Endothelial cell of umbilical vein (primary cell): Measurements from ENCODE around the gene CYP4F3. TPM values are rescaled to one million over a fixed set of nuclear protein-coding genes. Genes with fewer than 3 reads are reported as not detected.

Experiments used
- BruUV-seq: library from RNA; stranded (reverse); fragments of 400-500 nt; replicated peaks from 2 replicates; lab custom pipeline; 2021; lab: Mats Ljungman, UMichigan
- CTCF ChIA-PET: fragments of 300-600, 350-600 bp; sonication (Branson Sonifier 250); formaldehyde crosslinking; loops from one replicate; lab custom pipeline; 2021; ENCODE audit warnings: antibody characterized with exemption, inconsistent platforms; lab: Charles Lee
- POLR2A ChIA-PET: fragments of 300-600, 350-600 bp; sonication (Branson Sonifier 250); formaldehyde crosslinking; loops from one replicate; lab custom pipeline; 2021; ENCODE audit warnings: antibody characterized with exemption, inconsistent platforms; lab: Charles Lee
- DNase-seq: peaks from one replicate; pipeline ENCODE4 v3.0.0-alpha.2; 2011; ENCODE audit warnings: low read depth, low spot score
- FAIRE-seq: peaks from 2 replicates; lab custom pipeline; 2011; peaks lifted over from hg19 to GRCh38; lab: Jason Lieb, UNC
- H2AFZ ChIP-seq: 2 replicates; pipeline ENCODE4 v1.6.0; 2012; ENCODE audit warnings: low read depth, low read length, control low read depth, inconsistent platforms
- H3K27ac ChIP-seq: 2 replicates; pipeline ENCODE4 v1.5.1; 2011; ENCODE audit warnings: low read depth, mild to moderate bottlenecking, control low read depth, low read length, moderate library complexity; ENCODE audit not compliant: insufficient read depth
- H3K27me3 ChIP-seq, 2 experiments: 2 replicates each; pipeline versions ENCODE4 v1.6.0 to v1.6.1; 2011; ENCODE audit warnings: low read length in 2 of 2, mixed read lengths in 1 of 2; ENCODE audit not compliant: control insufficient read depth in 2 of 2, insufficient read depth in 2 of 2
- H3K36me3 ChIP-seq, 2 experiments: 2 replicates in 1 of 2; 3 replicates in 1 of 2; pipeline ENCODE4 v1.5.1; 2011; ENCODE audit warnings: low read length in 2 of 2, mild to moderate bottlenecking in 1 of 2, moderate library complexity in 1 of 2; ENCODE audit not compliant: control insufficient read depth in 2 of 2, insufficient read depth in 2 of 2; ENCODE audit errors: extremely low read depth in 1 of 2
- H3K4me1 ChIP-seq: 3 replicates; pipeline ENCODE4 v1.5.1; 2011; ENCODE audit warnings: mild to moderate bottlenecking, low read length; ENCODE audit not compliant: control insufficient read depth, insufficient read depth; ENCODE audit errors: extremely low read depth
- H3K4me2 ChIP-seq: 2 replicates; pipeline ENCODE4 v1.6.1; 2011; ENCODE audit warnings: low read length, control low read depth, mixed read lengths; ENCODE audit not compliant: insufficient read depth
- H3K4me3 ChIP-seq, 3 experiments: fragments of 200-600 bp in 1 of 3; sonication (generic), shearing (Covaris generic) in 1 of 3; replicated peaks in 1 of 3; 2 replicates each; pipeline ENCODE4 v1.5.1; 2011 to 2016; ENCODE audit warnings: control low read depth in 3 of 3, low read length in 3 of 3, mild to moderate bottlenecking in 2 of 3, inconsistent platforms in 1 of 3, low read depth in 1 of 3, moderate library complexity in 1 of 3; ENCODE audit not compliant: insufficient read depth in 1 of 3
- H3K79me2 ChIP-seq: 2 replicates; pipeline ENCODE4 v1.6.0; 2012; ENCODE audit warnings: low read length, inconsistent platforms; ENCODE audit not compliant: control insufficient read depth, insufficient read depth
- H3K9ac ChIP-seq: replicated peaks from 2 replicates; pipeline ENCODE3; 2011; ENCODE audit warnings: low read length, control low read depth; ENCODE audit not compliant: insufficient read depth; ENCODE audit errors: extremely low read depth
- H3K9me1 ChIP-seq: replicated peaks from 3 replicates; pipeline ENCODE4 v1.6.0; 2011; ENCODE audit warnings: mild to moderate bottlenecking, low read length; ENCODE audit not compliant: control insufficient read depth, insufficient read depth; ENCODE audit errors: extremely low read depth
- H3K9me3 ChIP-seq: replicated peaks from 2 replicates; pipeline ENCODE4 v1.5.1; 2012; ENCODE audit warnings: low read length, inconsistent platforms; ENCODE audit not compliant: control insufficient read depth, insufficient read depth
- H4K20me1 ChIP-seq: replicated peaks from 2 replicates; pipeline ENCODE3; 2011; ENCODE audit warnings: mild to moderate bottlenecking, low read length; ENCODE audit not compliant: control insufficient read depth, insufficient read depth; ENCODE audit errors: extremely low read depth
- EZH2 ChIP-seq: IDR thresholded peaks from 2 replicates; pipeline ENCODE4 v1.6.1; 2012; ENCODE audit warnings: borderline replicate concordance, low read depth, mild to moderate bottlenecking, moderate library complexity, low read length, inconsistent platforms; ENCODE audit not compliant: severe bottlenecking
- FOS ChIP-seq: IDR thresholded peaks from 2 replicates; pipeline ENCODE4 v1.6.1; 2011; ENCODE audit warnings: mild to moderate bottlenecking, low read length, moderate library complexity, borderline replicate concordance; ENCODE audit not compliant: insufficient read depth
- GATA2 ChIP-seq: IDR thresholded peaks from 2 replicates; pipeline ENCODE4 v1.7.0; 2011; ENCODE audit warnings: low read depth, mild to moderate bottlenecking, moderate library complexity, mixed read lengths, low read length; ENCODE audit not compliant: insufficient read length, insufficient read depth
- JUN ChIP-seq: IDR thresholded peaks from 2 replicates; pipeline ENCODE4 v1.6.1; 2011; ENCODE audit warnings: borderline replicate concordance, low read depth; ENCODE audit not compliant: insufficient read length, insufficient read depth
- MAX ChIP-seq: IDR thresholded peaks from 2 replicates; pipeline ENCODE4 v1.6.1; 2011; ENCODE audit not compliant: insufficient read depth, insufficient read length
- POLR2AphosphoS5 ChIP-seq: IDR thresholded peaks from 2 replicates; pipeline ENCODE4 v1.6.1; 2012; ENCODE audit warnings: low read depth, mild to moderate bottlenecking, control low read depth, low read length, moderate library complexity; ENCODE audit not compliant: insufficient read depth
- dilution Hi-C: fragments of 300-500 bp; cut with MboI; formaldehyde crosslinking; loops from one replicate; pipeline ENCODE4 v1.15.0; 2019; ENCODE audit warnings: low sequenced_read_pairs; ENCODE audit not compliant: extremely low pct_ligation_motif_present
- intact Hi-C: fragments of 100-400 bp; cut with micrococcal nuclease; formaldehyde crosslinking; loops from one replicate; pipeline ENCODE4 v1.10.0; 2022
- polyA plus RNA-seq, 4 experiments: library from polyadenylated mRNA; depleted of rRNA in 3 of 4; stranded (reverse) in 3 of 4; unstranded in 1 of 4; fragments of >200 nt; gene quantifications; 2 replicates each; pipeline versions ENCODE4 v1.2.1 to v1.2.3, GENCODE V29; 2011 to 2012; ENCODE audit warnings: missing spikeins in 1 of 4
- total RNA-seq: library from RNA; stranded (reverse); gene quantifications from 2 replicates; pipeline ENCODE4 v1.2.3, GENCODE V29; 2021
- TF ChIP-seq, protein P1 (sequence below), 2 donors: IDR thresholded peaks; 1 replicate in 1 of 2; 2 replicates in 1 of 2; pipeline ENCODE4 v1.5.1; 2011; ENCODE audit warnings: low read length in 2 of 2, mild to moderate bottlenecking in 2 of 2, moderate library complexity in 2 of 2, control low read depth in 1 of 2, inconsistent platforms in 1 of 2, low read depth in 1 of 2; ENCODE audit not compliant: insufficient read depth in 1 of 2; ENCODE audit errors: extremely low read depth in 1 of 2

Gene CYP4F3
- total and polyA plus RNA-seq, 2 donors (not counting 3 experiments of a cell fraction or from before 2014, with no cell fraction given) = not detected

DNA sequence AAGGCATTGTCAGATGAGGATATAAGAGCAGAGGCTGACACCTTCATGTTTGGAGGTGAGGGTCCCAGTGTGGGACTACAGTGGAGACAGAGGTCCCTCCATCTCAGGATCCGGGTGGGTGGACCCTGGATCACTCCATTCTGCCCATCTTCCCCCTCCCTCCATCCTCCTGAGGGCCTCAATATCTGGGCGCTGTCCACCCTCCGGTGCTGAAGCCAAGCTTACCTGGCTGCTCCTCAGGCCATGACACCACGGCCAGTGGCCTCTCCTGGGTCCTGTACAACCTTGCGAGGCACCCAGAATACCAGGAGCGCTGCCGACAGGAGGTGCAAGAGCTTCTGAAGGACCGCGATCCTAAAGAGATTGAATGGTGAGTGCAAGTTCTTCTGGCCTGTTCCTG lies 44.1 kb downstream of the CYP4F3 start:
- FAIRE-seq = no peak
- CTCF ChIA-PET = no interaction called here
- dilution Hi-C loops = no loop called here

More for the DNA sequence above, 44.1 kb downstream of the CYP4F3 start:
- no peaks in the 10 kb centered on the region for H3K9me1 ChIP-seq
- no peak for DNase-seq
- no peaks in the 10 kb centered on the region for H3K36me3 ChIP-seq
- no peak overlapping the region for H2AFZ ChIP-seq
- no peaks in the 10 kb centered on the region for H3K79me2 ChIP-seq
- no peak overlapping the region for H3K4me3 ChIP-seq
- H3K27me3 ChIP-seq = no peaks in the 10 kb centered on the region
- POLR2A ChIA-PET = no interaction called here
- H3K27ac ChIP-seq = no peak overlapping the region
- no peaks in the 10 kb centered on the region for H4K20me1 ChIP-seq
- H3K4me1 ChIP-seq = no peaks in the 10 kb centered on the region
- BruUV-seq = no TSS peak
- no peak for TF ChIP-seq EZH2
- TF ChIP-seq MAX = no peak
- TF ChIP-seq POLR2AphosphoS5 = no peak
- TF ChIP-seq FOS = no peak
- no peak for TF ChIP-seq JUN
- TF ChIP-seq, protein P1, sequence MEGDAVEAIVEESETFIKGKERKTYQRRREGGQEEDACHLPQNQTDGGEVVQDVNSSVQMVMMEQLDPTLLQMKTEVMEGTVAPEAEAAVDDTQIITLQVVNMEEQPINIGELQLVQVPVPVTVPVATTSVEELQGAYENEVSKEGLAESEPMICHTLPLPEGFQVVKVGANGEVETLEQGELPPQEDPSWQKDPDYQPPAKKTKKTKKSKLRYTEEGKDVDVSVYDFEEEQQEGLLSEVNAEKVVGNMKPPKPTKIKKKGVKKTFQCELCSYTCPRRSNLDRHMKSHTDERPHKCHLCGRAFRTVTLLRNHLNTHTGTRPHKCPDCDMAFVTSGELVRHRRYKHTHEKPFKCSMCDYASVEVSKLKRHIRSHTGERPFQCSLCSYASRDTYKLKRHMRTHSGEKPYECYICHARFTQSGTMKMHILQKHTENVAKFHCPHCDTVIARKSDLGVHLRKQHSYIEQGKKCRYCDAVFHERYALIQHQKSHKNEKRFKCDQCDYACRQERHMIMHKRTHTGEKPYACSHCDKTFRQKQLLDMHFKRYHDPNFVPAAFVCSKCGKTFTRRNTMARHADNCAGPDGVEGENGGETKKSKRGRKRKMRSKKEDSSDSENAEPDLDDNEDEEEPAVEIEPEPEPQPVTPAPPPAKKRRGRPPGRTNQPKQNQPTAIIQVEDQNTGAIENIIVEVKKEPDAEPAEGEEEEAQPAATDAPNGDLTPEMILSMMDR (IDR thresholded peaks at IDR 0.05; ENCODE audit: extremely low read depth in 1 of 2, insufficient read depth in 1 of 2, low read depth in 1 of 2, low read length in 2 of 2) = no peak
- TF ChIP-seq GATA2 = no peak
- no peak overlapping the region for H3K4me2 ChIP-seq
- intact Hi-C loops = no loop called here
- no peaks in the 10 kb centered on the region for H3K9me3 ChIP-seq
- no peak overlapping the region for H3K9ac ChIP-seq
